MCF 10A (cell line): ENCODE data around the gene PHLPP1. TPM values are rescaled to one million over a fixed set of nuclear protein-coding genes. Genes with fewer than 3 reads are reported as not detected.
"Not testable (repeated sequence)": the region's sequence is repeated elsewhere in the genome, so short reads cannot be mapped to it uniquely, and the experiment has no call there.

ENCODE experiments used
- BruUV-seq: library from RNA; stranded (reverse); fragments of 400-500 nt; replicated peaks from 2 replicates; lab custom pipeline; 2021; lab: Mats Ljungman, UMichigan
- CTCF ChIA-PET: fragments of 300-600 bp; sonication (Branson Sonifier 250); formaldehyde crosslinking; extraction: SDS; loops from one replicate; lab custom pipeline; 2021; ENCODE audit warnings: antibody characterized with exemption, inconsistent platforms; lab: Yijun Ruan, JAX
- POLR2A ChIA-PET: fragments of 300-600, 350-650 bp; sonication (Branson Sonifier 250); formaldehyde crosslinking; extraction: SDS; loops from one replicate; lab custom pipeline; 2020; ENCODE audit warnings: antibody characterized with exemption, inconsistent platforms; lab: Yijun Ruan, JAX
- DNase-seq: peaks from one replicate; pipeline ENCODE4 v3.0.0-alpha.2; 2018; ENCODE audit not compliant: unreplicated experiment
- H3K27ac Mint-ChIP-seq: one replicate; pipeline ENCODE4 v1.8.0; 2022; ENCODE audit warnings: mild to moderate bottlenecking, low read depth, mixed read lengths; ENCODE audit not compliant: unreplicated experiment
- H3K27me3 Mint-ChIP-seq: one replicate; pipeline ENCODE4 v1.8.0; 2022; ENCODE audit warnings: mixed read lengths; ENCODE audit not compliant: insufficient read depth, unreplicated experiment
- H3K36me3 Mint-ChIP-seq: one replicate; pipeline ENCODE4 v1.8.0; 2022; ENCODE audit warnings: mild to moderate bottlenecking, moderate library complexity, mixed read lengths; ENCODE audit not compliant: insufficient read depth, unreplicated experiment
- H3K4me1 Mint-ChIP-seq: one replicate; pipeline ENCODE4 v1.8.0; 2022; ENCODE audit warnings: mixed read lengths; ENCODE audit not compliant: insufficient read depth, unreplicated experiment
- H3K4me3 Mint-ChIP-seq: one replicate; pipeline ENCODE4 v1.8.0; 2022; ENCODE audit warnings: mild to moderate bottlenecking, moderate library complexity, mixed read lengths; ENCODE audit not compliant: unreplicated experiment
- H3K9me3 Mint-ChIP-seq: one replicate; pipeline ENCODE4 v1.8.0; 2022; ENCODE audit warnings: mixed read lengths; ENCODE audit not compliant: unreplicated experiment
- CTCF ChIP-seq: fragments of 200-600 bp; IDR thresholded peaks from one replicate; pipeline ENCODE4 v1.8.0; 2022; ENCODE audit warnings: antibody characterized with exemption, mild to moderate bottlenecking; ENCODE audit not compliant: unreplicated experiment
- intact Hi-C: fragments of 100-400 bp; cut with micrococcal nuclease; formaldehyde crosslinking; loops from 2 replicates; pipeline ENCODE4 v1.14.1; 2022
- total RNA-seq: library from RNA; stranded (reverse); gene quantifications from 2 replicates; pipeline ENCODE4 v1.2.3, GENCODE V29; 2022

PHLPP1 gene
- total RNA-seq, 1 experiment from 2014 or later: 13.1 TPM

- Mint-ChIP-seq H3K4me1 (no peaks in the 10 kb centered on the region), H3K9me3 (no peaks in the 10 kb centered on the region), H3K27me3 (no peaks in the 10 kb centered on the region), H3K36me3 (peaks cover 28% of the 10 kb centered on the region), H3K27ac (no peak overlapping the region), H3K4me3 (no peak overlapping the region)
- no peak for TF ChIP-seq CTCF
- ChIA-PET CTCF (no interaction called here), POLR2A (no interaction called here)
- intact Hi-C loops: no loop called here
- no TSS peak for BruUV-seq
- no peak for DNase-seq
Observed at GRCh38 chr18:62904396-62905285, 189.3 kb downstream of the PHLPP1 start.

- no peak overlapping the region for H3K4me3 Mint-ChIP-seq
- DNase-seq: no peak
- no peak overlapping the region for H3K27ac Mint-ChIP-seq
- H3K27me3 Mint-ChIP-seq: no peaks in the 10 kb centered on the region
- intact Hi-C loops: no loop called here
- BruUV-seq: no TSS peak
- ChIA-PET POLR2A (no interaction called here), CTCF (no interaction called here)
- H3K4me1 Mint-ChIP-seq: no peaks in the 10 kb centered on the region
- no peaks in the 10 kb centered on the region for H3K9me3 Mint-ChIP-seq
- peaks cover 10% of the 10 kb centered on the region for H3K36me3 Mint-ChIP-seq
- no peak for TF ChIP-seq CTCF
Observed at GRCh38 chr18:62912885-62913284, 197.5 kb downstream of the PHLPP1 start.

- H3K9me3 Mint-ChIP-seq, H3K27me3 Mint-ChIP-seq, POLR2A ChIA-PET, intact Hi-C loops, H3K4me1 Mint-ChIP-seq, CTCF ChIA-PET, H3K27ac Mint-ChIP-seq, DNase-seq, H3K4me3 Mint-ChIP-seq, BruUV-seq: not testable (repeated sequence)
- H3K36me3 Mint-ChIP-seq: peaks cover 10% of the 10 kb centered on the region
Observed at GRCh38 chr18:62913824-62914223, 198.5 kb downstream of the PHLPP1 start.

GRCh38 chr18:62914871-62915392, 199.6 kb downstream of the PHLPP1 start:
- Mint-ChIP-seq H3K27me3 (no peaks in the 10 kb centered on the region), H3K27ac (no peak overlapping the region), H3K9me3 (no peaks in the 10 kb centered on the region), H3K4me1 (no peaks in the 10 kb centered on the region), H3K4me3 (no peak overlapping the region), H3K36me3 (peaks cover 10% of the 10 kb centered on the region)
- no peak for DNase-seq
- CTCF ChIA-PET: interaction anchor here (0.9 kb wide), 1 partner anchor 21 kb away, joined by 3 read pairs; no protein-coding TSS in a partner anchor
- POLR2A ChIA-PET: no interaction called here
- TF ChIP-seq CTCF: no peak
- BruUV-seq: no TSS peak
- intact Hi-C loops: no loop called here
